GM12891 (cell line): ENCODE measurements around the gene E2F7.

Source experiments
- POLR2A ChIP-seq: IDR thresholded peaks from 2 replicates; pipeline ENCODE4 v1.6.1; 2011; ENCODE audit warnings: low read depth, low read length, control low read depth
- POLR2AphosphoS5 ChIP-seq: IDR thresholded peaks from 2 replicates; pipeline ENCODE4 v1.6.1; 2011; ENCODE audit warnings: low read depth, low read length, control low read depth
- TAF1 ChIP-seq: IDR thresholded peaks from 2 replicates; pipeline ENCODE4 v1.6.1; 2011; ENCODE audit warnings: low read depth, low read length, control low read depth

GRCh38 chr12:77032406-77032805 is 33.0 kb downstream of the E2F7 start:
- TF ChIP-seq TAF1 (no peak), POLR2AphosphoS5 (no peak), POLR2A (no peak)
